Measurements from ENCODE around the gene TBPL1. TPM values are rescaled to one million over a fixed set of nuclear protein-coding genes. Genes with fewer than 3 reads are reported as not detected.

TBPL1 gene
- total and polyA plus RNA-seq, 9 of the 15 experiments (the other 6 are each of a cell fraction or from before 2014, with no cell fraction given), result 78.1 to 152 (median 107) TPM

GRCh38 chr6:133955582-133956415 is 2.8 kb downstream of the TBPL1 start (continued):
- TF ChIP-seq, protein P1, sequence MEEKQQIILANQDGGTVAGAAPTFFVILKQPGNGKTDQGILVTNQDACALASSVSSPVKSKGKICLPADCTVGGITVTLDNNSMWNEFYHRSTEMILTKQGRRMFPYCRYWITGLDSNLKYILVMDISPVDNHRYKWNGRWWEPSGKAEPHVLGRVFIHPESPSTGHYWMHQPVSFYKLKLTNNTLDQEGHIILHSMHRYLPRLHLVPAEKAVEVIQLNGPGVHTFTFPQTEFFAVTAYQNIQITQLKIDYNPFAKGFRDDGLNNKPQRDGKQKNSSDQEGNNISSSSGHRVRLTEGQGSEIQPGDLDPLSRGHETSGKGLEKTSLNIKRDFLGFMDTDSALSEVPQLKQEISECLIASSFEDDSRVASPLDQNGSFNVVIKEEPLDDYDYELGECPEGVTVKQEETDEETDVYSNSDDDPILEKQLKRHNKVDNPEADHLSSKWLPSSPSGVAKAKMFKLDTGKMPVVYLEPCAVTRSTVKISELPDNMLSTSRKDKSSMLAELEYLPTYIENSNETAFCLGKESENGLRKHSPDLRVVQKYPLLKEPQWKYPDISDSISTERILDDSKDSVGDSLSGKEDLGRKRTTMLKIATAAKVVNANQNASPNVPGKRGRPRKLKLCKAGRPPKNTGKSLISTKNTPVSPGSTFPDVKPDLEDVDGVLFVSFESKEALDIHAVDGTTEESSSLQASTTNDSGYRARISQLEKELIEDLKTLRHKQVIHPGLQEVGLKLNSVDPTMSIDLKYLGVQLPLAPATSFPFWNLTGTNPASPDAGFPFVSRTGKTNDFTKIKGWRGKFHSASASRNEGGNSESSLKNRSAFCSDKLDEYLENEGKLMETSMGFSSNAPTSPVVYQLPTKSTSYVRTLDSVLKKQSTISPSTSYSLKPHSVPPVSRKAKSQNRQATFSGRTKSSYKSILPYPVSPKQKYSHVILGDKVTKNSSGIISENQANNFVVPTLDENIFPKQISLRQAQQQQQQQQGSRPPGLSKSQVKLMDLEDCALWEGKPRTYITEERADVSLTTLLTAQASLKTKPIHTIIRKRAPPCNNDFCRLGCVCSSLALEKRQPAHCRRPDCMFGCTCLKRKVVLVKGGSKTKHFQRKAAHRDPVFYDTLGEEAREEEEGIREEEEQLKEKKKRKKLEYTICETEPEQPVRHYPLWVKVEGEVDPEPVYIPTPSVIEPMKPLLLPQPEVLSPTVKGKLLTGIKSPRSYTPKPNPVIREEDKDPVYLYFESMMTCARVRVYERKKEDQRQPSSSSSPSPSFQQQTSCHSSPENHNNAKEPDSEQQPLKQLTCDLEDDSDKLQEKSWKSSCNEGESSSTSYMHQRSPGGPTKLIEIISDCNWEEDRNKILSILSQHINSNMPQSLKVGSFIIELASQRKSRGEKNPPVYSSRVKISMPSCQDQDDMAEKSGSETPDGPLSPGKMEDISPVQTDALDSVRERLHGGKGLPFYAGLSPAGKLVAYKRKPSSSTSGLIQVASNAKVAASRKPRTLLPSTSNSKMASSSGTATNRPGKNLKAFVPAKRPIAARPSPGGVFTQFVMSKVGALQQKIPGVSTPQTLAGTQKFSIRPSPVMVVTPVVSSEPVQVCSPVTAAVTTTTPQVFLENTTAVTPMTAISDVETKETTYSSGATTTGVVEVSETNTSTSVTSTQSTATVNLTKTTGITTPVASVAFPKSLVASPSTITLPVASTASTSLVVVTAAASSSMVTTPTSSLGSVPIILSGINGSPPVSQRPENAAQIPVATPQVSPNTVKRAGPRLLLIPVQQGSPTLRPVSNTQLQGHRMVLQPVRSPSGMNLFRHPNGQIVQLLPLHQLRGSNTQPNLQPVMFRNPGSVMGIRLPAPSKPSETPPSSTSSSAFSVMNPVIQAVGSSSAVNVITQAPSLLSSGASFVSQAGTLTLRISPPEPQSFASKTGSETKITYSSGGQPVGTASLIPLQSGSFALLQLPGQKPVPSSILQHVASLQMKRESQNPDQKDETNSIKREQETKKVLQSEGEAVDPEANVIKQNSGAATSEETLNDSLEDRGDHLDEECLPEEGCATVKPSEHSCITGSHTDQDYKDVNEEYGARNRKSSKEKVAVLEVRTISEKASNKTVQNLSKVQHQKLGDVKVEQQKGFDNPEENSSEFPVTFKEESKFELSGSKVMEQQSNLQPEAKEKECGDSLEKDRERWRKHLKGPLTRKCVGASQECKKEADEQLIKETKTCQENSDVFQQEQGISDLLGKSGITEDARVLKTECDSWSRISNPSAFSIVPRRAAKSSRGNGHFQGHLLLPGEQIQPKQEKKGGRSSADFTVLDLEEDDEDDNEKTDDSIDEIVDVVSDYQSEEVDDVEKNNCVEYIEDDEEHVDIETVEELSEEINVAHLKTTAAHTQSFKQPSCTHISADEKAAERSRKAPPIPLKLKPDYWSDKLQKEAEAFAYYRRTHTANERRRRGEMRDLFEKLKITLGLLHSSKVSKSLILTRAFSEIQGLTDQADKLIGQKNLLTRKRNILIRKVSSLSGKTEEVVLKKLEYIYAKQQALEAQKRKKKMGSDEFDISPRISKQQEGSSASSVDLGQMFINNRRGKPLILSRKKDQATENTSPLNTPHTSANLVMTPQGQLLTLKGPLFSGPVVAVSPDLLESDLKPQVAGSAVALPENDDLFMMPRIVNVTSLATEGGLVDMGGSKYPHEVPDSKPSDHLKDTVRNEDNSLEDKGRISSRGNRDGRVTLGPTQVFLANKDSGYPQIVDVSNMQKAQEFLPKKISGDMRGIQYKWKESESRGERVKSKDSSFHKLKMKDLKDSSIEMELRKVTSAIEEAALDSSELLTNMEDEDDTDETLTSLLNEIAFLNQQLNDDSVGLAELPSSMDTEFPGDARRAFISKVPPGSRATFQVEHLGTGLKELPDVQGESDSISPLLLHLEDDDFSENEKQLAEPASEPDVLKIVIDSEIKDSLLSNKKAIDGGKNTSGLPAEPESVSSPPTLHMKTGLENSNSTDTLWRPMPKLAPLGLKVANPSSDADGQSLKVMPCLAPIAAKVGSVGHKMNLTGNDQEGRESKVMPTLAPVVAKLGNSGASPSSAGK (IDR thresholded peaks at IDR 0.05), result no peak
- TF ChIP-seq TCFL5 (CRISPR knock-in tag; conservative IDR thresholded peaks at IDR 0.05) (no peak), CHCHD3 (CRISPR knock-in tag; IDR thresholded peaks at IDR 0.05) (no peak), ZNF146 (CRISPR knock-in tag; IDR thresholded peaks at IDR 0.05; ENCODE audit: unreplicated experiment) (no peak), MCM5 (IDR thresholded peaks at IDR 0.05; ENCODE audit: low read depth) (no peak), ZNF644 (tag; IDR thresholded peaks at IDR 0.05; ENCODE audit: low read depth) (no peak), SRSF7 (optimal IDR thresholded peaks at IDR 0.05; ENCODE audit: low read depth, low read length) (no peak), PTTG1 (tag; IDR thresholded peaks at IDR 0.05; ENCODE audit: low read depth) (no peak), CHAMP1 (IDR thresholded peaks at IDR 0.05) (no peak), HMGN3 (IDR thresholded peaks at IDR 0.05; ENCODE audit: borderline replicate concordance, extremely low read depth, insufficient read length, low read depth, low read length) (no peak)

All from K562 (cell line).